NCI-H748 treated with DMSO at 0.1 percent for 48 hours (cell line): Measurements from ENCODE around the gene KCNAB1.
"Not testable (repeated sequence)": the region's sequence is repeated elsewhere in the genome, so short reads cannot be mapped to it uniquely, and the experiment has no call there.

Experiments used
- DNase-seq: peaks from one replicate; lab custom pipeline; 2025; lab: John Stamatoyannopoulos, UW

Gene KCNAB1

DNA sequence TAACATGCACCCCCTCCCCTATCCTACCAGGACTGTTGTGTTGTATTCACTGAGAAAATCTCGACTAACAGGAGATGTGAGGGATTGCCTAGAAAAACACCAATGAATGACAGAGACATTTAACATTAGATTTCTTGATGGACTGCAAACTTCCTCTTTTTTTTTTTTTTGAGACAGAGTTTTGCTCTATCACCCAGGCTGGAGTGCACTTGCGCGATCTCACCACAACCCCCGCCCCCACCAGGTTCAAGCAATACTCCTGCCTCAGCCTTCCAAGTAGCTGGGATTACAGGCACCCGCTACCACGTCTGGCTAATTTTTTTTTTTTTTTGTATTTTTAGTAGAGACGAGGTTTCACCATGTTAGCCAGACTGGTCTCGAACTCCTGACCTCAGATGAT is 17.0 kb downstream of the KCNAB1 start:
- not testable (repeated sequence) for DNase-seq

DNA sequence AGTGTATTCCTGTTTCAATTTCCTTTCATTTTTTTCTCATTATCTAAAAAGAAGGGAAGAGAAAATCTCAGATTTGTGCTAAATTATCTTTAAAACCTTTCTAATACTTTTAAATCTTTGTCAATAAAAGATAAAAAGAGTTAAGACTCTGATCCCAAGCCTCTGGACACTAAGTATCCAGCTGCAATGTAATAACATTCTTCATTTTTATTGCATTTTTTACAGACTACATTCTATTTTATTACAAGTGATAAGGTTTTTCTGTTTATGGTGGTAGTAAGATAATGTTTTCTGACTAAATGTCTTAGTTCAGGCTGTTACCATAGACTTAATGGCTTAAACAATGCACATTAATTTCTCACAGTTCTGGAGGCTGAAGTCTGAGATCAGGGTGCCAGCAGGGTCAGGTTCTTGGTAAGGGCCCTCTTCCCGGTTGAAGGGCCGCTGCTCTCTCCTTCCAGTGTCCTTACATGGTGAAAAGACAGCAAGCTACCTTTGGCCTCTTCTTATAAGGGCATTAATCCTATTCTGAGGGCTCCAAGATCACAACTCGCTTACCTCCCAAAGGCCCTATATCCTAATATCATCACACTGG is 19.7 kb downstream of the KCNAB1 start:
- DNase-seq = no peak

DNA sequence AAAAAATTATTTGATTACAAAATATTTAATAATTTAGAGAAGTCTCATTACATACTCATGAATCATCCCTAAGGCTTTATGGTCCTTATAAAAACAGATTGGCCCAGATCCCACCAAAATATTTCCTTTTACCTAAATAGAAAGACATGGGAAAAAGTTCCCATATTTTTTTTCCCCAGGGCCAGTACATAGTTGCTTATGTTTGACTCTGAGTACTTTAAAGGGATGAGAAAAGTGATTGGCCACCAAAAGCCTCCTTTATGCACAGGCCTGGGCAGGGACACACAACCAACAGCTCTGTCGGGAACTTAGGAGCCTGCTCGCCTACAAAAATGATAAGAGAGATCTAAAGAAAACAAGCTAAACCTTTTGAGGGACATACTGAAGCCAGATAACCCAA is 22.3 kb downstream of the KCNAB1 start:
- no peak for DNase-seq

DNA sequence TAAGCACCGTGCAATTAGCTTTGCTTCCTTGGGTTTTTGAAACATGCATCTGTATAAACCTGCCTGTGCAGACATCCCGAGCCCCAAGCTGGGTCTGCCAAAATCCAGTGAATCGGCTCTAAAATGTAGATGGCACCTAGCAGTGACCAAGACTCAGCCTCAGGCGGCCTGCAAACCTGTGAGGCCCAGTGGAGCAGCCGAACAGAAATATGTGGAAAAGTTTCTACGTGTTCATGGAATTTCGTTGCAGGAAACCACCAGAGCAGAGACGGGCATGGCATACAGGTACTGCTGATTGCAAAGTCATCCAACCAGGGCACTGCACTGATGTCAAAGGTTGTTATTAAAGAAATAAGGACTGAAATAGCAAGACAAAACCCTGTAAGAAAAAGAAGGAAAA is 22.8 kb downstream of the KCNAB1 start:
- DNase-seq = no peak

DNA sequence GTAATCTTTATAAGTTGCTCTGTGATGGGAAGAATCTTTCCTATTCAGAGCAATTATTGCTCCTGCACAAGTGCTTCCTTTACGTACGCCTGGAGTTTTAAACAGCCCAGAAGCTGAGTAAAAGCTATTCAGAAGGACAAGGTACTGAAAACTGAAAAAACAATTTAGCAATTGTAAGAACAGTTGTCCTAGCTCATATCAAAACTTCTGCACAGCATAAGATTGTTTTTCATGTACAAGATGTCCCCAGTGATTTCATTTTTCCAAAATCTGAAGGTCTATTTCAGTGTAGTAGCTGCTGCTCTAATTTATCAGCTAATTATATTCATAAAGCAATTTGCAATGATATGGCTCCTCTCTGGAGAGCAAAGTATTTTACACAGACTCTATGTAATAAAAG is 23.7 kb downstream of the KCNAB1 start:
- DNase-seq = no peak

DNA sequence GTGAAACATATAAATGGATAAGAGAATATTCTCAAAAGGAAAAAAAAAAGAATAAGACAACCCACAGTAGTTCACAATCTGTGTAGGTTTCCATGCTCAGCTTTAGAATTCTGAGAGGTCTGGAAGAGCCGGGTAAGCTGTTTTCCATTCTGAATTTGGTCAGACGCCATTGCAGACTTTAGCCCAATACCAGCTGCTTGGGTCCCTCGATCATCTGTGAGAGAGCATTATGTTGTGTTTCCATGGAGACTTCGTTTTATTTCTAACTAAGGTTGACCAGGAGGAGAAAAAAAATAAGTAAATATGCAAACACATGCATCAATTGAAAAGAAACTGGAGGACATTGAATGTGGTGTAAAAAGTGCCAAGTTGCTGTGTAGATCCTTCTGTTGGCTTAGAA is 25.5 kb downstream of the KCNAB1 start:
- DNase-seq = no peak

DNA sequence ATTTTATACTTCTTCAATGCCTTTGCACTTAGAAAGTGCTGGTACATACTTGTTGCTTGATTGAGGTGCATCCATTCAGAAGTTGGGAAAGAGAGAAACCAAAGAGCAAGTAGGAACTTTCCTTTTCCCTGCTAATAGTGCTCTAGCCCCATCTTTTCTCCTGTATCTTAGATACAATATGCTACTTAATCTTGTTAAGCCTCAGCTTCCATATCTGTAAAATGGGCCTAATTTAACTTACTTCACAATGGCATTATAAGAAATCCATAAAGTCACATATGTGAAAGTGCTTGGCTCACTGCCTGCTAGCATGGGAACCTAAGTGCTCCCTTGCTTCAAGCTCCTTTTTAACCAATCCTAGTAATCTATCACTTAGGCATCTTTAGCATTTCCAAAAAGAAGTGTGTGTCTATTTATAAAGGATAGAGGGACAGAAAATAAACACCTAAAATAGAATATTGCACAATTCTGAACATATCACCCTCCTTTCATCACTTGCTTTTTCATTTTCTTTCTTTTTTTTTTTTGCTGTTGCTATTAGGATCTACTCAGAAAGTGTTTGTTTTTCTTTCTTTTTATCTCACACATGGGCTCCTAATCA is 28.1 kb downstream of the KCNAB1 start:
- DNase-seq = no peak

DNA sequence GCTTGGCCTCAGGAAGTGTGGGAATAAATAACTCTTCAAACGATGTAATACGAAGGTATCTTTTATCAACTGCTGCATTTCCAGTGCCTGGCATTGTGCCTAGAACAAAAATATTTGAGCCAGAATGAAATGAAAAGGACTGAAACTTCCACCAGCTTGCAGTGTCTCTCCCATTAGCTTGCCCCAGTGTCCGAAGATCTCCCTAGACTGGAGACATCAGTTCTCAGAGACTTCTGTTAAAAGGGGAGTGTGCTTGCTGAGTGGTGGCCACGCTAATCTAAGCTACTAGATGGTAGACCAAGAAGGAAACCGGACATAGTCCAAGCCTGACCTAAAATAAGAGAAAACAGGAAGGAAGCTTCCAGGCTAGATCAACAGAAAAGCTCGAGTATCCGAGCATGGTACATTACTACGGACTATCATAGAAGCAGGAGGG is 28.6 kb downstream of the KCNAB1 start:
- no peak for DNase-seq

DNA sequence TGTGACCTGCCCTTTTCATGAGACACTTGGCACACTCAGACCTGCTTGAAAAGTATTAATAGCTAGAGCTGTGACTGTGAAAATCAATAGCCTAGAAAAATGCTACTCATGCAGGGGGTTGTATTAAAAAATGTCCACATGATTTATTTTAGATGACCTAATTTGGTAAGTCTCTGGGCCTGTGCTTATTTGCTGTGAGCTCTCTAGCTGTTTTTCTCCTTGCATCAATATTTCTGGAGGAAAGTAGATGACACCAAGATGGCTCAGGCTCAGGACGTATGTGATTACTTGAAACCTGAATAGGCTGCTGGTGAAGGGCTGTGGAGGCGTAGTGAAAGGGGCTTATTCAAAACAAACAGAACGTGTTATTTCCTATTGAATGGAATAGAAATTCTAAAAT is 29.5 kb downstream of the KCNAB1 start:
- DNase-seq = no peak

DNA sequence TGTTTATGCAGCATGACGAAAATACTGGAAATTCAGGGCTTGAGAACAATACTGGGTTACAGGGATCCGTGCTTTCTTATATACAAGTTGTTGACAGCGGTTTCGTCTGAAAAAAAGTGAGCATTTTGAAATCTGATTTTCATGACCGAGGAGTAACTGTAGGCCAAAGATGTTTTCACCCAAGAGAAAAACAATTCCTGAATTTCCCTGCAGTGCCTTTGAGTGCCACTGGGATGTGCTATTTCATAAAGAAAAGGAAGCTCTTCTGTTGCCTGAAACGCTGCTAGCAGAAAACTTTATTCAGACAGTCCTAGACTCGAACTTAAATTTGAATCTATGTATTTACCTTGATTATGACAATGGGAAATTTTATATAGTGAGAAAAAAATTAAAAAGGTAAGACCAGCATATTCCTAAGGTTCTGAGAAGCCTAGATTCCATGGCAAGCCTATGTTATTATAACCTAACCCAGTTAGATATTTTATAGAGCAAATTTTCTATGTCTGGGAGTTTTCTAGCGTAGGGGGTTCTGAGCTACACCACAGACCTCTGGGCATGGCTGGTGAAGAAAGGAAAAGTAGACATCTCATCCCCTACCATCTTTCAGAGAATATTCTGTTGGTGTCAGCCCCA is 30.2 kb downstream of the KCNAB1 start:
- DNase-seq = peak; percentile 18

DNA sequence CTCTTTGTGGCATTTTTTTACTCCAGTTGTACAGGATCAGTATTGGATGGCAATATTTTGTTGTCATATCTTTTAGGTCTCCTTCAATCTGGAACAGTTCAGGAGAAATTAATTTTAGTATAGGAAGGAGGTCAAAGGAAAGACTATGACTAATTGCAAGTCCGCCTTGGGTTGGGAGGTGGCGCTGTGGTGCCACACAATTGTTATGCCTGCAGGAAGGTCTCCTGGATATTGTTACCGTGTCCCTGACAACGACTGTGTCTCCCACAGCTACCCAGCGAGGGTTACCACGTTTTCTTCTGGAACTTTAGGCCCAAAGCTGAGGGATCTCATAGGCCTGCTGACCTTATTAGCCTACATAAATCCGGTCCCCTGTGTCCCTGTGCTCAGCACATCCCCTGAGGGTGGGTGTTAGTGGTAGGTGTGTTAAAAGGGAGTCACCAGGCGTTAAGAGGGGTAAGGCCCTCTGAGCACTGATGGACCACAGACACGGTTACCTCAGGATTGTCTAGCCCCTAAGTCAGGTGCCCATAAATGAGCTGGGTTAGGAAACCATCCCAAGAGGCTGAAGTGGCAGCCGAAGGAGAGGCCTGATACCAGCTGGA is 31.5 kb downstream of the KCNAB1 start:
- DNase-seq = peak; percentile 58

DNA sequence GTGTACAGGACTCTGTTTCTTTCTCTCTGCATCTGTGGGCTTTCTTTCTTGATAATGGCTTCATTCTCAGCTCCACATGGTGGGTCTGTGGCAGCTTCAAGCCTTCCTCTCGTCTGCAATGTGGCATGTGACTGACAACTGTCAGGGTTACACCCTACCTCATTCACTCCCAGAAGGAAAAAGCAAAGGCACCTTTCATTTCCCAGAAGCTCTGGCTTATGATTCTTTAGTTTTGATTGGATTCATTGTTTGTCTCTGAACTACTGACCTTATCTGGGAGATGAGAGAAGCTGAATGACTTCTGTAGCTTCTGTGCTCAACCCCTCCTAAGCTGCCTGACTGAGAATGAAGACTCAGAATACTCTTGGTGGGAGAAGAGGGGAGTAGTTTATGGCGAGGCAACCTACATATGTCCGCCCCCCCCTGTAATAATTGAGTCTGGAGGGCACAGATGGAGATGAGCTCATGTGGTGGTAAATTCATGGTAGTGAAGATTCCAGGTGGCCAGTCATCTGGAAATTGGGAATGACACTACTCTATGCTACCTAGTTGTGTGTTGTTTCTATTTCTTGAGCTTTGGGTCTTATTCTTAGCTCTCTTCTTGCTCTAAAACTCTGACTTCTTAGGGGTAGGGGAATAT is 38.4 kb downstream of the KCNAB1 start:
- no peak for DNase-seq

DNA sequence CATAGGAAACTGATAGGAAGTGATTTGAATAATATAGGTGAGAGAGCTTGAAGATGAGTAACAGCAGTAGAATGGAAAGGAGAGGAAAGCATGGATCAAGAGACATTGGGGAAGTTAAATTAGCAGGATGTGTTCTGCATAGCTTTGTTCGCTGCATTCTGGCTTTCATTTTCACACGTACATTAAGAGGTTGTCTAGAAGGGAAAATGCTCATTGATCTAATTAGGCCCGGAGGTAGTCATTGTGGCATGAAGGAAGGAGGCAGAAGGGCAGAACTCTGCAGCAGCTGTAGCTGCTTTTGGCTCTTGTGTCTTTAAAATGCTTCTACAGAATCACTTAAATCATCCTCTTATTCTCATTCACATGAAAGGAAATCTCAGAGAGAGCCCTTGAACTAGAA is 40.3 kb downstream of the KCNAB1 start:
- DNase-seq = no peak

DNA sequence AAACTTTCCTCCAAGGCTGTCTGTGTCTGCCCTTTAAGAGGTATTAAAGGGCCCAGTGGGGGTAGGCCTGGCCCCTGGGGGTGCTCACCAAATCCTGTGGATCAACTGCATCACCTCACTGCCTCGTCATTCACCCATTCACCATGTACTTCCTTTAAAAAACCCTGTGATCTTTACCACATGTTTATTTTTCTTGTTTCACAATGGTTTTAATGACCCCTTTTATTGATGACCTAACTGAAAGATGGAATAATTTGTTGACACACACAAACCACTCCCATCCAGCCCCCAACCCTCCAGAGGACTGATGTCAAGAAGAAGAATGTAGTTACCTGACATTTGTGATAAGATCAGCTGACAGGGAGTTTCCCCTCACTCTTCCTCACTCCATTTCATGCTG is 40.8 kb downstream of the KCNAB1 start:
- DNase-seq = peak; percentile 80

DNA sequence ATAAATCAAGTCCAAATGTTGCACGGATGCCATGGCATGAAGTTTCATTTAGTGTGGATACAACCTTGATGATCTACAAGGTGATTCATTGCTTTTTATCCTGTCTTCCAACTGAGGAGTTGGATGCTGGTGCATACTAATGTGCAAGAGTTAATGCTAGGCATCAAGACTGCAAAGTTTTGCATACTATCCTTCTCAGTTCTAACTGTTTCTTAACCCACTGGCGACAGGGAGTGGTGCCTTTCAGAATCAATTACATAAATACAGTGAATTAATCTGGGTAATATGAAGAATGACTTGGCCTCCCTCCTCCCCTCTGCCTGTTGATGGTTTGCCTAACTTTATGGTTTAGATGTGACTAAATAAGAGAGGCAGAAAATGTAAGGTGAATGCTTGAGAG is 43.5 kb downstream of the KCNAB1 start:
- no peak for DNase-seq

DNA sequence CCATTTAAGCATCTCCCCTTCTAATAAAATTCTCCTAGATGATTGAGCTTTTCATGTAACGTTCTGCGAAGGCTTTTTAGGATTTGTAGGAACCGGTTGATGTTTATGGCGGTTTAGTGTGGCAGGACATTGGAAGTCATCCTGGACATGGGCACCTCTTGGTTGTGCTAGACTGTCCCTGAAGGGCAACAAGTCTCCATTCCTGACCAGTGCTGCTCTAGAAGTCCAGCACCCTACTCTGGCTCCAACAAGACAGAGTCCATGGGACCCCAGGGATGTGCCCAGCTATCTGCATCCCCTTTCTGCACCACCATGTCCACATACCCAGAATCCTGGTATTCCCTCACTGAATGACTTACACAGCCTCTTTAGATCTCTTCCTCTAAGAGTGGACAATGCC is 46.4 kb downstream of the KCNAB1 start:
- DNase-seq = no peak

DNA sequence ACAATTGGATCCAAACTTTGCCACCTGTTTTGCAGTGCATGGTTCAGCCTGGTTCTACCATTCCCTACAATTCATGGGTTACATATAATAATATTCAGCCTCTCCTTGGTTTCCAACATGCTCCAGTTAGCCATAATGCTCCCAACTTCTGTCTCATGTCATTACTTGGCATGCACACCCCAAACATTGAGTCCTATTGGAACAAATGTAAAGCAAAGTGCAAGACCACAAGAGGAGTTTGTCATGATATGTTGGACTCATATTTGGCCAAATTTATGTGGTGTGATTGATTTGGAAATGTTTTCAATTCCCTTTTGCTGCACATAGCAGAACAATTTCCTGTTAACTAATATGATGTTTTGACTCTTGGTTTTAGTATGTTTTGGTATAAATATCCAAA is 50.2 kb downstream of the KCNAB1 start:
- no peak for DNase-seq

DNA sequence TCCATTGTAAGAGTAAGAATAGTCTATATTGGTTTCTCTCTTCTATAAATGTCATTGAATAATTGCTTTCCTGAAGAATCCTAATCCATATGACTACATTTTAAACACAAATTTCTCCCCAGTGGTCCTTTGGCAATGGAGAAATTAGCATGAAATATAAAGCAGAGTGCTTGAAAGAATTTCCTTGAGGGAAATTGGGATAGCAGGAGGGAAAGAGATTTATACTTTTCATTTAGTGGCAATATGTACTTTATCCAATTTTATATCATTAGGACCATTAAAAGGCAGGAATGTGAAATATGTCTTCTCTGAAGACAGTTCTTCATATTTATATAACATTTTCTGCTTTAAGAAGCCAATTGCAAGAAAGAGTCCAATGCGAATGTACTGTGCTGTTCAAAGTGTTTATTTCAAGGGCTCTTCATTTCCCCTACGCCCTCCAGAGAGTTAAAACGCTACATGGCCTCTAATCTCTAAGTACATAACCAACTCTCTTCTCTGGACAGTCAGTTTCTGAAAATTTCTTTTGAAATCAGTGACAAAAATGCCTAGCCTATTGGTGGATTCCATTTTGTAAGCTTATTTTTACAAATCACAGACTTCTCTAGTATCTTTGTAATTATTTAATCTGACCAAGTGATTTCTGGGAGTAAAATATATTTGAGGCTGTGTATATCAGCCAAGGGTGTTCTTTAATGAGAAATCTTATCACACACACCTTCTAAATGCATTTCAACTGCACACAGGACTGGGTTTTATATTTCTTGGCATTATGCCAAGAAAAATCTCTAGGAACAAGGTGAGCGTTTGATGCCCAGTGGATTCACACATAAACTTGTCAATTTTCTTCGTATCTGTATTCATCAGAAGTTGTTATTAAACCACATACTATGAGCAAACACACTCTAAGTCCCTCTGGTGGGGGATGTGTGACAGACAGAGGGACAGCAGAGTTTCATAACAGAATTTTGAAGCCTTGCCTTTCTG is 51.2 kb downstream of the KCNAB1 start:
- DNase-seq = no peak

DNA sequence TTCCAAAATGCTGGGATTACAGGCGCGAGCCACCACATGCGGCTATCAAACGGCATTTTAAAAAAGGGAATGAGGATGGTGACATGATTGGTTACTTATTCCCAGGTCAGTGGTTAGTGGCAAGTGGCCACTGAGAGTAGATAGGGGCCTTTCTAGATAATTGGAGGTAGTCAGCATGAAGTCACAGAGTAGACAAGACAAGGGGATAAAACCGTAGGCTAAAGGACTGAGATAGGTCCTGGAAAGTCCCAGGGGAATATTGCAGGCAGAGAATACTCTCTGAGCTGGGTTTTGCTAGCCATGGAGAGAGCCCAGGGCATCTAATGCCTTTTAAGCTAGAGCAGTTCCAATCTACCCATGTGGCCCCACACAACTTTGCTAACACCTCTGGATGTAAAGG is 52.2 kb downstream of the KCNAB1 start:
- DNase-seq = no peak

DNA sequence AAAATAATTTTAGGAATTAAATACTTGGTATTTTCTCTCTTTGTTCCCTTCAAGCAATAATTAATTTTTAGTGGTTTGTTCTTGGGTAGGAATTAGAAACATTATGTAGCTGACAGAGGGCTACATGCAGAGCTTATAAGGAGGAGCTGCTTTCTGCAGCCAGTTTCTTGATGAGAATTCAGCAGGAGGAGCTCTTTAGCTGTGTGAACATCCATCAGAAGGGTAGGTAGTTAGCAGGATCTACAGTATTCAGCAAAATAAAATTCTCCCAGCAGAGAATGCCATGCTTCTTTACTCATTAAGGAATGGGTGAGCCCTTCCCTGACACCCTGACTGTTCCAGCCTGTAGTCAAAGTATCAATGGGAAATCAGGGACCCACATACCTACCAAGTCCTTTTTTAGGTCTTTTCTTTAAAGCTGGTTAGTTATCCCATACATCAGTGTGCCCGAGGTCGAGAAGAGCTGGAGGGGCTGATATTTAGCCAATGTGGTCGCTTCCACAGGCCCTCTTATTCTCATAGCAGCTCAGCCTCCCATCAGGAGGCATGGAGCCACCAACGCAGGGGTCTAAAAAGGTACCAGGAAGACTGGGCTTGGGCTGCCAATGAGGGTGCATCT is 54.0 kb downstream of the KCNAB1 start:
- DNase-seq = no peak

DNA sequence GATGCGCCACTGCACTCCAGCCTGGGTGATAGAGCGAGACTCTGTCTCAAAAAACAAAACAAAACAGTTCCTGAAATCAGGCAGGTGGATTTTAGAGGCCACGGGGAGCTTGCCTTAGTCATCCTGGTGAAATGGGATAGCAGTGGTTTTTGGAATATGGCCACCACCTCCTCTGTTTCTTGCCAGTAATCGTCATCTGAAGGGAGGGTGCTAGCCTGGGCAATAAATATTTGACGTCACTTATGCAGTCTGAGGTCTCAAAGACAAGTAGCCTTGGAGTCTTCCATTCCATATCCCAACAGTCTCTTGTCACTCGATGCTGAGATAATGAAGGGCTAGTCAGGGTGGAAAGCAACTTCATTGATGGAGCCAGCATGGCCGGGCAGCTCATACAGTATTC is 55.2 kb downstream of the KCNAB1 start:
- DNase-seq = no peak
